Colon (tissue), 2 donors: Measurements from ENCODE around the gene CDK10.
"Not testable (repeated sequence)": the region's sequence is repeated elsewhere in the genome, so short reads cannot be mapped to it uniquely, and the experiment has no call there.

Experiments used
- FAIRE-seq: peaks from 2 replicates; lab custom pipeline; 2012; peaks lifted over from hg19 to GRCh38; lab: Jason Lieb, UNC
- donor health status: control.
- donor health status: control.

Gene CDK10

GRCh38 chr16:89686520-89687091 lies at the start of gene CDK10:
Gene CDK10, plus strand, starts transcription at chr16:89686689. Its CDS starts 22 bp downstream, at chr16:89686711.
- no peak for FAIRE-seq

GRCh38 chr16:89637379-89637778 lies 49.1 kb upstream of the CDK10 start:
- no peak for FAIRE-seq

- no peak for FAIRE-seq
Observed at GRCh38 chr16:89638455-89638854, 48.0 kb upstream of the CDK10 start.

GRCh38 chr16:89639385-89639784 lies 47.1 kb upstream of the CDK10 start:
- FAIRE-seq, result no peak

- no peak for FAIRE-seq
Observed at GRCh38 chr16:89641458-89642119, 44.9 kb upstream of the CDK10 start.

GRCh38 chr16:89642574-89642973 lies 43.9 kb upstream of the CDK10 start:
- FAIRE-seq, result no peak

GRCh38 chr16:89643769-89644300 lies 42.7 kb upstream of the CDK10 start:
- FAIRE-seq, result no peak

- FAIRE-seq, result no peak
Observed at GRCh38 chr16:89645122-89645521, 41.4 kb upstream of the CDK10 start.

GRCh38 chr16:89646270-89646669 lies 40.2 kb upstream of the CDK10 start:
- no peak for FAIRE-seq

- FAIRE-seq, result no peak
Observed at GRCh38 chr16:89646906-89647305, 39.6 kb upstream of the CDK10 start.

GRCh38 chr16:89651584-89651983 lies 34.9 kb upstream of the CDK10 start:
- FAIRE-seq, result no peak

GRCh38 chr16:89653656-89654295 lies 32.7 kb upstream of the CDK10 start:
- FAIRE-seq, result no peak

- no peak for FAIRE-seq
Observed at GRCh38 chr16:89655062-89655643, 31.3 kb upstream of the CDK10 start.

- no peak for FAIRE-seq
Observed at GRCh38 chr16:89656435-89657121, 29.9 kb upstream of the CDK10 start.

GRCh38 chr16:89657442-89658220 lies 28.9 kb upstream of the CDK10 start, which contains the start of the genes CHMP1A and SPATA33:
Gene CHMP1A, minus strand, starts transcription at chr16:89657708. Its CDS starts 120 bp downstream, at chr16:89657588.
Gene SPATA33, plus strand, starts transcription at chr16:89657836. Its CDS starts 76 bp downstream, at chr16:89657912.
- FAIRE-seq, result no peak

GRCh38 chr16:89658221-89658879 lies 28.1 kb upstream of the CDK10 start:
- no peak for FAIRE-seq

GRCh38 chr16:89660146-89660545 lies 26.3 kb upstream of the CDK10 start:
- FAIRE-seq, result no peak

- FAIRE-seq, result no peak
Observed at GRCh38 chr16:89661215-89661614, 25.3 kb upstream of the CDK10 start.

GRCh38 chr16:89664238-89664637 lies 22.3 kb upstream of the CDK10 start:
- not testable (repeated sequence) for FAIRE-seq

GRCh38 chr16:89667000-89667399 lies 19.5 kb upstream of the CDK10 start:
- FAIRE-seq, result not testable (repeated sequence)

GRCh38 chr16:89667633-89668032 lies 18.9 kb upstream of the CDK10 start:
- no peak for FAIRE-seq
